PC-9 (cell line): ENCODE measurements around the gene UBE2G2.

Experiments
- EZH2 ChIP-seq: fragments of 200-600 bp; sonication (generic); IDR thresholded peaks from 2 replicates; pipeline ENCODE4 v1.8.0; 2017; ENCODE audit warnings: antibody characterized with exemption, low read depth
- TF ChIP-seq, protein P1 (sequence below): fragments of 200-600 bp; sonication (generic); conservative IDR thresholded peaks from 2 replicates; pipeline ENCODE4 v1.6.1; 2017; ENCODE audit warnings: mixed run types, antibody characterized with exemption, mild to moderate bottlenecking, moderate library complexity

DNA sequence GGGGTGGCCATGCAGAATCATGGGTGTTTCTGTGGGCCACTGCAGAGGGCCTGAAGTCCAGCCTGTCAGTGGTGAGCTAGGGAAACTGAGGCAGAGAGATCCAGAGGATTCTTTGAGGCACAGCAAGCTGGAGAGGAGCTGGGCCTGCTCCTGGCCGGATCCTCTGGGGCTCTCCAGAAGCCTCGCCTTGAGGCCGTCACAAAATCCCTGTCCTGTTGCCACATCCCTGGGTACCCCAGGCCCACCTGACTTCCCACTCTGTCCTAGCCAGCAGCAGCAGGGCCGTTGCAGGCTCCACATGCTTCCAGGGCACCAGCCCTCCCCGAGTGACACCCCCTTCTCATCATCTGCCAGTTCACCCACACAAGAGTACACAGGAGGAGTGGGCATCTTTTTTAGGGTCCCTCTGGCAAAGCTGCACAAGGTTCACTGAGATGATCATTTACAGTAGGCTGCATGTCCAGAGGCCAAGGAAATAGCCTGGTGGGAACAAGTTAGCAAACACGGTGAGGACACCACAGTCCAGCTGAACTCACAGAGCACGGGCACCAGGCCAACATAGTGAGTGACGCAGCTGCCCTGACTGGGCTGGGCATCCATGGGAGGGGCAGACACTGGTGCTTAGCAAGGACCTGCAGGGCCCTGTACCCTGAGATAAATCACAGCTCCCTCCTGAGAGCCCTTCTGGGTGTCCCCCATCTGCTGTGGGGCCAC is 65.2 kb downstream of the UBE2G2 start:
- TF ChIP-seq, protein P1, sequence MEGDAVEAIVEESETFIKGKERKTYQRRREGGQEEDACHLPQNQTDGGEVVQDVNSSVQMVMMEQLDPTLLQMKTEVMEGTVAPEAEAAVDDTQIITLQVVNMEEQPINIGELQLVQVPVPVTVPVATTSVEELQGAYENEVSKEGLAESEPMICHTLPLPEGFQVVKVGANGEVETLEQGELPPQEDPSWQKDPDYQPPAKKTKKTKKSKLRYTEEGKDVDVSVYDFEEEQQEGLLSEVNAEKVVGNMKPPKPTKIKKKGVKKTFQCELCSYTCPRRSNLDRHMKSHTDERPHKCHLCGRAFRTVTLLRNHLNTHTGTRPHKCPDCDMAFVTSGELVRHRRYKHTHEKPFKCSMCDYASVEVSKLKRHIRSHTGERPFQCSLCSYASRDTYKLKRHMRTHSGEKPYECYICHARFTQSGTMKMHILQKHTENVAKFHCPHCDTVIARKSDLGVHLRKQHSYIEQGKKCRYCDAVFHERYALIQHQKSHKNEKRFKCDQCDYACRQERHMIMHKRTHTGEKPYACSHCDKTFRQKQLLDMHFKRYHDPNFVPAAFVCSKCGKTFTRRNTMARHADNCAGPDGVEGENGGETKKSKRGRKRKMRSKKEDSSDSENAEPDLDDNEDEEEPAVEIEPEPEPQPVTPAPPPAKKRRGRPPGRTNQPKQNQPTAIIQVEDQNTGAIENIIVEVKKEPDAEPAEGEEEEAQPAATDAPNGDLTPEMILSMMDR: no peak
- TF ChIP-seq EZH2: no peak
